Fibroblast of lung (primary cell): ENCODE data around the gene MIPOL1.

Experiments
- CTCF ChIP-seq, 2 donors: IDR thresholded peaks in 1 of 2; conservative IDR thresholded peaks in 1 of 2; 1 replicate in 1 of 2; 2 replicates in 1 of 2; pipeline ENCODE4 v1.5.1; 2011 to 2012; ENCODE audit warnings: low read length in 2 of 2, control low read depth in 1 of 2, inconsistent platforms in 1 of 2, low read depth in 1 of 2, mild to moderate bottlenecking in 1 of 2
- EZH2 ChIP-seq: IDR thresholded peaks from 2 replicates; pipeline ENCODE4 v1.5.1; 2012; ENCODE audit warnings: low read length, control low read depth, mild to moderate bottlenecking; ENCODE audit errors: missing control alignments

GRCh38 chr14:37546621-37547447, 349.1 kb downstream of the MIPOL1 start:
- TF ChIP-seq CTCF (conservative IDR thresholded peaks at IDR 0.05 in 1 of 2, IDR thresholded peaks at IDR 0.05 in 1 of 2; ENCODE audit: low read depth in 1 of 2, low read length in 2 of 2) (no peak), EZH2 (no peak)
